IMR-90 (cell line): Measurements from ENCODE around the gene CENPT. TPM values are rescaled to one million over a fixed set of nuclear protein-coding genes. Genes with fewer than 3 reads are reported as not detected.

ENCODE experiments used
- ATAC-seq: fragments of 200-7000 bp; cut with Tn5 transposase; 2 replicates; pipeline ENCODE4 v1.9.1; 2020; ENCODE audit warnings: low read depth, mild to moderate bottlenecking, moderate library complexity
- BruUV-seq: library from RNA; stranded (reverse); fragments of 400-500 nt; replicated peaks from 2 replicates; lab custom pipeline; 2021; lab: Mats Ljungman, UMichigan
- CTCF ChIA-PET: fragments of 300-600 bp; formaldehyde crosslinking; extraction: SDS; loops from one replicate; lab custom pipeline; 2021; ENCODE audit warnings: antibody characterized with exemption; lab: Yijun Ruan, JAX
- POLR2A ChIA-PET: fragments of 300-600 bp; sonication (Branson Sonifier 250); formaldehyde crosslinking; loops from one replicate; lab custom pipeline; 2022; ENCODE audit warnings: antibody characterized with exemption; ENCODE audit not compliant: unreplicated experiment; lab: Charles Lee
- DNase-seq: peaks from one replicate; pipeline ENCODE4 v3.0.0; 2013
- H2AFZ ChIP-seq: replicated peaks from 2 replicates; pipeline ENCODE3; 2013; ENCODE audit warnings: low read length, mild to moderate bottlenecking; ENCODE audit not compliant: poor library complexity
- H2AK5ac ChIP-seq: 2 replicates; pipeline ENCODE4 v1.6.1; 2013; ENCODE audit warnings: low read depth, low read length, inconsistent platforms
- H2AK9ac ChIP-seq: replicated peaks from 2 replicates; pipeline ENCODE3; 2013; ENCODE audit warnings: mild to moderate bottlenecking, low read depth, low read length, moderate library complexity; ENCODE audit not compliant: poor library complexity
- H2BK120ac ChIP-seq: 2 replicates; pipeline ENCODE4 v1.6.1; 2013; ENCODE audit warnings: low read depth, low read length, inconsistent platforms
- H2BK15ac ChIP-seq: 3 replicates; pipeline ENCODE4 v1.6.1; 2013; ENCODE audit warnings: low read depth, low read length, inconsistent platforms
- H2BK20ac ChIP-seq: 2 replicates; pipeline ENCODE4 v1.6.1; 2013; ENCODE audit warnings: low read depth, mild to moderate bottlenecking, inconsistent platforms, low read length, moderate library complexity
- H2BK5ac ChIP-seq: 2 replicates; pipeline ENCODE4 v1.6.1; 2013; ENCODE audit warnings: mild to moderate bottlenecking, low read depth, low read length, inconsistent platforms; ENCODE audit not compliant: poor library complexity, severe bottlenecking
- H3K14ac ChIP-seq: replicated peaks from 2 replicates; pipeline ENCODE4 v1.6.1; 2013; ENCODE audit warnings: low read depth, low read length, inconsistent platforms
- H3K18ac ChIP-seq: 2 replicates; pipeline ENCODE4 v1.6.1; 2013; ENCODE audit warnings: low read depth, low read length, control low read depth
- H3K23ac ChIP-seq: 2 replicates; pipeline ENCODE4 v1.6.1; 2013; ENCODE audit warnings: low read depth, low read length, inconsistent platforms
- H3K27ac ChIP-seq: 2 replicates; pipeline ENCODE4 v1.5.1; 2013; ENCODE audit warnings: mild to moderate bottlenecking, control low read depth, low read length; ENCODE audit not compliant: insufficient read depth
- H3K27me3 ChIP-seq: 2 replicates; pipeline ENCODE4 v1.6.1; 2013; ENCODE audit warnings: low read length; ENCODE audit not compliant: control insufficient read depth, insufficient read depth
- H3K36me3 ChIP-seq: 2 replicates; pipeline ENCODE4 v1.6.1; 2013; ENCODE audit warnings: low read length, mixed read lengths; ENCODE audit not compliant: control insufficient read depth, insufficient read depth
- H3K4ac ChIP-seq: 2 replicates; pipeline ENCODE4 v1.6.1; 2013; ENCODE audit warnings: low read depth, low read length, inconsistent platforms
- H3K4me1 ChIP-seq: 2 replicates; pipeline ENCODE4 v1.6.1; 2013; ENCODE audit warnings: low read length, mixed read lengths; ENCODE audit not compliant: control insufficient read depth, insufficient read depth
- H3K4me2 ChIP-seq: 2 replicates; pipeline ENCODE4 v1.6.1; 2013; ENCODE audit warnings: low read depth, mild to moderate bottlenecking, control low read depth, low read length, moderate library complexity
- H3K4me3 ChIP-seq: 2 replicates; pipeline ENCODE4 v1.5.1; 2013; ENCODE audit warnings: low read depth, mild to moderate bottlenecking, control low read depth, low read length, moderate library complexity; ENCODE audit not compliant: insufficient read depth
- H3K56ac ChIP-seq: 2 replicates; pipeline ENCODE4 v1.6.1; 2013; ENCODE audit warnings: low read length, inconsistent platforms; ENCODE audit not compliant: insufficient read depth; ENCODE audit errors: extremely low read depth
- H3K79me1 ChIP-seq, 2 experiments: 2 replicates each; pipeline ENCODE4 v1.6.1; 2013; ENCODE audit warnings: low read length in 2 of 2, inconsistent platforms in 1 of 2, low read depth in 1 of 2
- H3K9ac ChIP-seq: 2 replicates; pipeline ENCODE4 v1.6.1; 2013; ENCODE audit warnings: low read depth, low read length, control low read depth
- H3K9me1 ChIP-seq: 2 replicates; pipeline ENCODE4 v1.6.1; 2013; ENCODE audit warnings: low read length, inconsistent platforms; ENCODE audit not compliant: insufficient read depth
- H3K9me3 ChIP-seq: 2 replicates; pipeline ENCODE4 v1.6.1; 2013; ENCODE audit warnings: low read length; ENCODE audit not compliant: control insufficient read depth, insufficient read depth
- H4K20me1 ChIP-seq: 2 replicates; pipeline ENCODE4 v1.6.1; 2013; ENCODE audit warnings: low read length, inconsistent platforms; ENCODE audit not compliant: insufficient read depth
- H4K5ac ChIP-seq: 2 replicates; pipeline ENCODE4 v1.6.1; 2013; ENCODE audit warnings: mild to moderate bottlenecking, low read depth, low read length, control low read depth
- H4K8ac ChIP-seq, 2 experiments: 2 replicates each; pipeline ENCODE4 v1.6.1; 2013; ENCODE audit warnings: low read depth in 2 of 2, low read length in 2 of 2, control low read depth in 1 of 2, inconsistent platforms in 1 of 2
- H4K91ac ChIP-seq: 2 replicates; pipeline ENCODE4 v1.6.1; 2013; ENCODE audit warnings: low read depth, low read length, inconsistent platforms; ENCODE audit not compliant: insufficient read depth
- BHLHE40 ChIP-seq: fragments of 150-350 bp; IDR thresholded peaks from 2 replicates; pipeline ENCODE4 v1.6.1; 2016; ENCODE audit warnings: mild to moderate bottlenecking, low read depth, low read length
- CHD1 ChIP-seq: IDR thresholded peaks from 2 replicates; pipeline ENCODE4 v1.6.1; 2012; ENCODE audit warnings: low read depth, low read length, improper control_type of control experiment
- CTCF ChIP-seq: conservative IDR thresholded peaks from 2 replicates; pipeline ENCODE4 v1.5.1; 2012; ENCODE audit warnings: mild to moderate bottlenecking, low read depth, low read length, improper control_type of control experiment
- MAFK ChIP-seq: IDR thresholded peaks from 2 replicates; pipeline ENCODE4 v1.6.1; 2012; ENCODE audit warnings: low read depth, low read length, improper control_type of control experiment
- RAD21 ChIP-seq: IDR thresholded peaks from 2 replicates; pipeline ENCODE4 v1.6.1; 2012; ENCODE audit warnings: low read length, improper control_type of control experiment
- RCOR1 ChIP-seq: IDR thresholded peaks from 2 replicates; pipeline ENCODE4 v1.6.1; 2012; ENCODE audit warnings: mild to moderate bottlenecking, low read length, improper control_type of control experiment; ENCODE audit not compliant: insufficient replicate concordance
- SMC3 ChIP-seq: fragments of 150-350 bp; IDR thresholded peaks from 2 replicates; pipeline ENCODE4 v1.6.1; 2016; ENCODE audit warnings: low read depth, mild to moderate bottlenecking, antibody characterized with exemption, low read length, moderate library complexity
- WGBS, 2 experiments: methylation state at CpG; one replicate each; pipeline versions ENCODE4 v1.1.5 to v1.1.7; 2013; ENCODE audit warnings: missing lambda C conversion rate in 2 of 2; ENCODE audit not compliant: insufficient read length in 1 of 2; ENCODE audit errors: extremely low coverage in 2 of 2; 5-methylcytosine and 5-hydroxymethylcytosine counted together
- dilution Hi-C: fragments of 300-500 bp; cut with HindIII; formaldehyde crosslinking; loops from one replicate; pipeline ENCODE4 v1.14.3; 2018; ENCODE audit warnings: low sequenced_read_pairs; ENCODE audit not compliant: unreplicated experiment
- in situ Hi-C: fragments of 300-500 bp; cut with MboI; formaldehyde crosslinking; loops from 3 replicates; pipeline ENCODE4 v1.14.3; 2019; ENCODE audit warnings: low sequenced_read_pairs, inconsistent platforms, mixed read lengths
- intact Hi-C: fragments of 100-400 bp; cut with micrococcal nuclease; formaldehyde crosslinking; loops from 2 replicates; pipeline ENCODE4 v1.10.0; 2022
- polyA plus RNA-seq, 3 experiments: library from polyadenylated mRNA; depleted of rRNA; stranded (reverse); fragments of >200 nt; gene quantifications; 2 replicates each; pipeline ENCODE4 v1.2.3, GENCODE V29; 2012; ENCODE audit warnings: low replicate concordance in 1 of 3
- total RNA-seq: library from RNA; depleted of rRNA; stranded (reverse); fragments of >200 nt; gene quantifications from 2 replicates; pipeline ENCODE4 v1.2.3, GENCODE V29; 2012

CENPT gene
- total and polyA plus RNA-seq, 2 of the 4 experiments (the other 2 are of a cell fraction): 33.3 to 83.1 TPM

GRCh38 chr16:67872631-67873434, 25.3 kb upstream of the CENPT start, which contains the start of gene EDC4 (continued):
- TF ChIP-seq SMC3: no peak
- no peak; the same call in 1 of the 2 replicates for TF ChIP-seq RAD21
- no peak for TF ChIP-seq BHLHE40

- dilution Hi-C loops (no loop called here), in situ Hi-C loops (no loop called here), intact Hi-C loops (loop anchor here (2.0 kb wide), 1 partner anchor 25 kb away; the partner anchor contains the start of genes CENPT and NUTF2)
- BruUV-seq: no TSS peak
- H3K36me3 ChIP-seq: peaks cover 48% of the 10 kb centered on the region
- DNase-seq: no peak
- H3K9me3 ChIP-seq: no peaks in the 10 kb centered on the region
- no peak overlapping the region for H2BK120ac ChIP-seq
- H2BK15ac ChIP-seq: no peak overlapping the region
- H3K4me1 ChIP-seq: peaks cover 10% of the 10 kb centered on the region
- peak overlapping the region; percentile 78 for H4K5ac ChIP-seq
- no peaks in the 10 kb centered on the region for H3K27me3 ChIP-seq
- H3K4me3 ChIP-seq: no peak overlapping the region
- H3K4ac ChIP-seq: peak overlapping the region; percentile 14; the same call in 1 of the 2 replicates
- H3K14ac ChIP-seq: no peak overlapping the region
- peak overlapping the region; percentile 74 for H2AK9ac ChIP-seq
- ChIA-PET CTCF (interaction anchor here (0.7 to 1.3 kb wide), 2 partner anchors 8 to 12 kb away, joined by 3 to 4 read pairs; partner anchors contain the start of gene NRN1L), POLR2A (no interaction called here)
- H3K9me1 ChIP-seq: peaks cover 18% of the 10 kb centered on the region
- H2BK5ac ChIP-seq: no peak overlapping the region
- peak overlapping the region; percentile 58 to 92; a peak in 3 of 4 replicates for H4K8ac ChIP-seq
- H4K91ac ChIP-seq: peak overlapping the region; percentile 36; the same call in 1 of the 2 replicates
- peak overlapping the region; percentile 95 for H2AFZ ChIP-seq
- H3K4me2 ChIP-seq: no peak overlapping the region
- H2AK5ac ChIP-seq: peak overlapping the region; percentile 35; the same call in 1 of the 2 replicates
- TF ChIP-seq CHD1 (no peak), MAFK (no peak), CTCF (no peak), RCOR1 (no peak)
- no peak overlapping the region for H3K27ac ChIP-seq
- H4K20me1 ChIP-seq: peaks cover 43% of the 10 kb centered on the region
- no peak for ATAC-seq
- H2BK20ac ChIP-seq: no peak overlapping the region
- no peak overlapping the region for H3K23ac ChIP-seq
- no peak overlapping the region for H3K18ac ChIP-seq
- H3K56ac ChIP-seq: no peak overlapping the region
- WGBS, 2 experiments: no CpG with 5 or more reads among the region's 2 CpGs
- H3K79me1 ChIP-seq: peaks cover 41 to 78% of the 10 kb centered on the region in 2 experiments
- no peak overlapping the region for H3K9ac ChIP-seq
Measured at GRCh38 chr16:67872131-67872630, 24.7 kb upstream of the CENPT start.
